SU-DHL-6 (cell line): ENCODE measurements around the gene SLC22A5.
A peak's percentile ranks its signal among the peaks of the same experiment; 100 is the strongest.
"Not testable (repeated sequence)": the region's sequence is repeated elsewhere in the genome, so short reads cannot be mapped to it uniquely, and the experiment has no call there.

Experiments used
- H2AFZ ChIP-seq: fragments of 200-600 bp; sonication (generic); 2 replicates; pipeline ENCODE4 v1.6.1; 2014; ENCODE audit warnings: low read depth, mild to moderate bottlenecking, moderate library complexity, mixed read lengths, antibody characterized with exemption, low read length; ENCODE audit not compliant: severe bottlenecking
- H3F3A ChIP-seq: fragments of 200-600 bp; shearing (Covaris generic); 2 replicates; pipeline ENCODE4 v1.6.0; 2016; ENCODE audit warnings: antibody characterized with exemption, mild to moderate bottlenecking; ENCODE audit not compliant: insufficient read depth
- H3K27ac ChIP-seq: fragments of 200-600 bp; sonication (generic); 2 replicates; pipeline ENCODE4 v1.5.1; 2016; ENCODE audit warnings: low read depth, mild to moderate bottlenecking, low read length, moderate library complexity, mixed read lengths
- H3K27me3 ChIP-seq: fragments of 200-600 bp; sonication (generic), shearing (Covaris generic); 2 replicates; pipeline ENCODE4 v1.6.0; 2014; ENCODE audit warnings: mild to moderate bottlenecking, low read length
- H3K36me3 ChIP-seq: fragments of 200-600 bp; sonication (generic); 2 replicates; pipeline ENCODE4 v1.6.1; 2014; ENCODE audit warnings: mild to moderate bottlenecking, low read length, mixed read lengths
- H3K4me2 ChIP-seq: fragments of 300-600, 200-600 bp; shearing (Covaris generic), sonication (generic); 2 replicates; pipeline ENCODE4 v1.6.0; 2014; ENCODE audit warnings: low read length, low read depth, mild to moderate bottlenecking; ENCODE audit not compliant: poor library complexity, severe bottlenecking
- H3K4me3 ChIP-seq: fragments of 200-600 bp; sonication (generic); 2 replicates; pipeline ENCODE4 v1.5.1; 2014; ENCODE audit warnings: antibody characterized with exemption, low read length, mild to moderate bottlenecking, mixed read lengths; ENCODE audit not compliant: insufficient read depth, poor library complexity, severe bottlenecking
- H3K79me2 ChIP-seq: fragments of 200-600 bp; sonication (generic); 2 replicates; pipeline ENCODE4 v1.6.1; 2014; ENCODE audit warnings: mild to moderate bottlenecking, low read length, moderate library complexity; ENCODE audit not compliant: insufficient read depth
- H3K9ac ChIP-seq: fragments of 200-600 bp; sonication (generic); 2 replicates; pipeline ENCODE4 v1.7.0; 2014; ENCODE audit warnings: mild to moderate bottlenecking, low read length
- H3K9me2 ChIP-seq: fragments of 200-600 bp; sonication (generic); replicated peaks from 2 replicates; pipeline ENCODE4 v1.6.1; 2014; ENCODE audit warnings: low read length; ENCODE audit not compliant: insufficient read depth
- H3K9me3 ChIP-seq: fragments of 200-600 bp; sonication (generic); 2 replicates; pipeline ENCODE4 v1.6.1; 2014; ENCODE audit warnings: low read length, mixed read lengths; ENCODE audit not compliant: insufficient read depth
- H4K20me1 ChIP-seq: fragments of 200-600 bp; sonication (generic); 2 replicates; pipeline ENCODE4 v1.6.1; 2014; ENCODE audit warnings: low read depth, mild to moderate bottlenecking, antibody characterized with exemption, low read length, moderate library complexity, mixed read lengths
- CTCF ChIP-seq: fragments of 200-600 bp; sonication (generic); IDR thresholded peaks from one replicate; pipeline ENCODE4 v1.5.1; 2017; ENCODE audit warnings: antibody characterized with exemption, mild to moderate bottlenecking, low read length, moderate library complexity; ENCODE audit not compliant: insufficient read depth, poor library complexity, severe bottlenecking
- EZH2phosphoT487 ChIP-seq: fragments of 200-600 bp; sonication (generic), shearing (Covaris generic); conservative IDR thresholded peaks from 2 replicates; pipeline ENCODE4 v1.6.1; 2018; ENCODE audit warnings: mild to moderate bottlenecking, antibody characterized with exemption, low read length, moderate library complexity, mixed read lengths

The SLC22A5 gene

GRCh38 chr5:132411304-132412013 lies 41.9 kb downstream of the SLC22A5 start:
- peak overlapping the region; percentile 48 for H3K4me2 ChIP-seq
- H2AFZ ChIP-seq = peak overlapping the region; percentile 57
- no peaks in the 10 kb centered on the region for H3K9me3 ChIP-seq
- no peaks in the 10 kb centered on the region for H3K79me2 ChIP-seq
- H3K27me3 ChIP-seq = no peaks in the 10 kb centered on the region
- peak overlapping the region; percentile 53 for H3K4me3 ChIP-seq
- H3K27ac ChIP-seq = no peak overlapping the region
- H3K36me3 ChIP-seq = no peaks in the 10 kb centered on the region
- peak overlapping the region; percentile 53 for H3K9ac ChIP-seq
- TF ChIP-seq EZH2phosphoT487 = no peak
- TF ChIP-seq CTCF = no peak
- H3F3A ChIP-seq = peaks cover 9% of the 10 kb centered on the region; the same call in 1 of the 2 replicates
- H4K20me1 ChIP-seq = no peaks in the 10 kb centered on the region
- no peaks in the 10 kb centered on the region for H3K9me2 ChIP-seq

- Histone ChIP-seq H3K4me2 (no peak overlapping the region), H3K9me2 (no peaks in the 10 kb centered on the region), H3K27me3 (no peaks in the 10 kb centered on the region), H3K4me3 (no peak overlapping the region), H3K9ac (no peak overlapping the region), H4K20me1 (no peaks in the 10 kb centered on the region), H3K9me3 (no peaks in the 10 kb centered on the region), H3K79me2 (no peaks in the 10 kb centered on the region), H3F3A (peaks cover 9% of the 10 kb centered on the region; the same call in 1 of the 2 replicates), H3K27ac (no peak overlapping the region), H2AFZ (no peak overlapping the region), H3K36me3 (no peaks in the 10 kb centered on the region)
- no peak for TF ChIP-seq CTCF
- TF ChIP-seq EZH2phosphoT487 = no peak
Observed at GRCh38 chr5:132413567-132413966, 44.1 kb downstream of the SLC22A5 start.

- Histone ChIP-seq H3K27me3 (no peaks in the 10 kb centered on the region), H3K36me3 (no peaks in the 10 kb centered on the region), H3F3A (peaks cover 5% of the 10 kb centered on the region; the same call in 1 of the 2 replicates), H3K79me2 (no peaks in the 10 kb centered on the region), H3K4me2 (no peak overlapping the region), H3K9me2 (no peaks in the 10 kb centered on the region), H3K9me3 (no peaks in the 10 kb centered on the region), H2AFZ (no peak overlapping the region), H3K4me3 (no peak overlapping the region), H4K20me1 (no peaks in the 10 kb centered on the region), H3K9ac (no peak overlapping the region), H3K27ac (no peak overlapping the region)
- no peak for TF ChIP-seq CTCF
Observed at GRCh38 chr5:132414634-132415378, 45.3 kb downstream of the SLC22A5 start.

GRCh38 chr5:132415516-132415915 lies 46.0 kb downstream of the SLC22A5 start:
- H3K79me2 ChIP-seq, H3K36me3 ChIP-seq, H3K4me3 ChIP-seq, H4K20me1 ChIP-seq, H3K27me3 ChIP-seq, H3K27ac ChIP-seq, H3K9me3 ChIP-seq, H3K4me2 ChIP-seq, H3K9ac ChIP-seq, H3K9me2 ChIP-seq, H3F3A ChIP-seq, H2AFZ ChIP-seq: not testable (repeated sequence)
